ENCODE results near the gene CHMP2A.

GRCh38 chr19:58554494-58555368 lies at the start of gene CHMP2A:
- no peak for TF ChIP-seq SNAPC5 (CRISPR knock-in tag; IDR thresholded peaks at IDR 0.05; ENCODE audit: borderline replicate concordance)
- TF ChIP-seq BCL6 (CRISPR knock-in tag; IDR thresholded peaks at IDR 0.05): 0 out of 2 replicates have a peak, but pooled peaks have one; percentile 12
- TF ChIP-seq TRIM24 (CRISPR knock-in tag; IDR thresholded peaks at IDR 0.05): no peak
- TF ChIP-seq KDM1A (CRISPR knock-in tag; IDR thresholded peaks at IDR 0.05): no peak
- no peak for TF ChIP-seq TBL1XR1 (IDR thresholded peaks at IDR 0.05; ENCODE audit: borderline replicate concordance, low read length, partially characterized antibody)
